Neural crest cell (in vitro differentiated cells): ENCODE data around the gene OTC. TPM values are rescaled to one million over a fixed set of nuclear protein-coding genes. Genes with fewer than 3 reads are reported as not detected.

Experiments used
- DNase-seq: peaks from one replicate; pipeline ENCODE4 v3.0.0; 2021; ENCODE audit warnings: low read depth, mixed read lengths, low spot score
- H3K27ac Mint-ChIP-seq: one replicate; pipeline ENCODE4 v1.8.0; 2021; ENCODE audit warnings: mild to moderate bottlenecking, mixed read lengths; ENCODE audit not compliant: unreplicated experiment
- H3K27me3 Mint-ChIP-seq: 2 replicates; pipeline ENCODE4 v1.8.0; 2021; ENCODE audit warnings: low read depth, mild to moderate bottlenecking, mixed read lengths
- H3K36me3 Mint-ChIP-seq: 2 replicates; pipeline ENCODE4 v1.8.0; 2021; ENCODE audit warnings: low read depth, mild to moderate bottlenecking, mixed read lengths
- H3K4me1 Mint-ChIP-seq: 2 replicates; pipeline ENCODE4 v1.8.0; 2021; ENCODE audit warnings: mixed read lengths
- H3K4me3 Mint-ChIP-seq: one replicate; pipeline ENCODE4 v1.8.0; 2021; ENCODE audit warnings: mild to moderate bottlenecking, mixed read lengths
- H3K9me3 Mint-ChIP-seq: 2 replicates; pipeline ENCODE4 v1.8.0; 2021; ENCODE audit warnings: mixed read lengths
- CTCF ChIP-seq: fragments of 200-600 bp; sonication (generic); conservative IDR thresholded peaks from 2 replicates; pipeline ENCODE4 v1.5.0; 2021; ENCODE audit warnings: antibody characterized with exemption, mild to moderate bottlenecking
- long read RNA-seq: library from polyadenylated mRNA; unstranded; transcript quantifications from one replicate; pipeline ENCODE4 v2.0.0, GENCODE V29; 2020
- total RNA-seq: library from RNA; stranded (reverse); gene quantifications from 2 replicates; pipeline ENCODE4 v1.2.1, GENCODE V29; 2021

Gene OTC
- 0.14 TPM in 1 of 2 replicates, not detected in the other for total RNA-seq
- long read RNA-seq, result 0 reads

GRCh38 chrX:38352362-38352761, at the start of gene OTC:
Gene OTC, plus strand, starts transcription at chrX:38352604. Its CDS starts 93 bp downstream, at chrX:38352697.
- Mint-ChIP-seq H3K27me3 (no peaks in the 10 kb centered on the region), H3K27ac (no peak within 1 kb of the TSS), H3K4me3 (no peak within 1 kb of the TSS), H3K36me3 (peaks cover 6% of the 10 kb centered on the region), H3K4me1 (no peaks in the 10 kb centered on the region), H3K9me3 (peaks cover 10% of the 10 kb centered on the region)
- DNase-seq, result no peak
- TF ChIP-seq CTCF, result no peak

- H3K27me3 Mint-ChIP-seq, result no peaks in the 10 kb centered on the region
- DNase-seq, result no peak
- no peaks in the 10 kb centered on the region for H3K4me1 Mint-ChIP-seq
- peak; percentile 45 for TF ChIP-seq CTCF
- no peak overlapping the region for H3K27ac Mint-ChIP-seq
- H3K4me3 Mint-ChIP-seq, result no peak overlapping the region
- H3K9me3 Mint-ChIP-seq, result no peaks in the 10 kb centered on the region
- peaks cover 3% of the 10 kb centered on the region for H3K36me3 Mint-ChIP-seq
These were observed 48.4 kb upstream of the OTC start for GRCh38 chrX:38304010-38304409.

GRCh38 chrX:38305971-38306370, 46.4 kb upstream of the OTC start:
- no peak for TF ChIP-seq CTCF
- no peaks in the 10 kb centered on the region for H3K4me1 Mint-ChIP-seq
- H3K4me3 Mint-ChIP-seq, result no peak overlapping the region
- H3K27ac Mint-ChIP-seq, result no peak overlapping the region
- no peaks in the 10 kb centered on the region for H3K27me3 Mint-ChIP-seq
- H3K9me3 Mint-ChIP-seq, result no peaks in the 10 kb centered on the region
- no peak for DNase-seq
- peaks cover 3% of the 10 kb centered on the region for H3K36me3 Mint-ChIP-seq

GRCh38 chrX:38311743-38312142, 40.7 kb upstream of the OTC start:
- Mint-ChIP-seq H3K27me3 (no peaks in the 10 kb centered on the region), H3K9me3 (peaks cover 2% of the 10 kb centered on the region)
- TF ChIP-seq CTCF, result no peak

GRCh38 chrX:38312436-38312835, 40.0 kb upstream of the OTC start:
- DNase-seq, result no peak
- Mint-ChIP-seq H3K27ac (no peak overlapping the region), H3K27me3 (no peaks in the 10 kb centered on the region), H3K9me3 (peaks cover 2% of the 10 kb centered on the region), H3K36me3 (peaks cover 6% of the 10 kb centered on the region), H3K4me3 (no peak overlapping the region), H3K4me1 (no peaks in the 10 kb centered on the region)
- no peak for TF ChIP-seq CTCF

More at GRCh38 chrX:38311743-38312142, 40.7 kb upstream of the OTC start:
- no peak for DNase-seq
- H3K27ac Mint-ChIP-seq, result no peak overlapping the region
- no peaks in the 10 kb centered on the region for H3K4me1 Mint-ChIP-seq
- H3K4me3 Mint-ChIP-seq, result no peak overlapping the region
- H3K36me3 Mint-ChIP-seq, result peaks cover 6% of the 10 kb centered on the region

- Mint-ChIP-seq H3K27me3 (no peaks in the 10 kb centered on the region), H3K4me3 (no peak overlapping the region), H3K27ac (no peak overlapping the region), H3K9me3 (peaks cover 2% of the 10 kb centered on the region), H3K4me1 (no peaks in the 10 kb centered on the region), H3K36me3 (peaks cover 6% of the 10 kb centered on the region)
- no peak for DNase-seq
- no peak for TF ChIP-seq CTCF
These were observed 39.2 kb upstream of the OTC start for GRCh38 chrX:38313190-38313589.
